Measurements from ENCODE around the gene SNX13. TPM values are rescaled to one million over a fixed set of nuclear protein-coding genes. Genes with fewer than 3 reads are reported as not detected.

The SNX13 gene
- total RNA-seq, 1 donor: 59.7 TPM

GRCh38 chr7:17832820-17833355 is 107.4 kb downstream of the SNX13 start:
- Histone ChIP-seq H3K27ac (ENCODE audit: low read depth, low read length) (no peak overlapping the region), H3K36me3 (ENCODE audit: insufficient read depth, low read length) (no peaks in the 10 kb centered on the region), H3K4me2 (ENCODE audit: insufficient read depth, low read length) (no peak overlapping the region), H3K79me2 (ENCODE audit: insufficient read depth, low read length) (no peaks in the 10 kb centered on the region), H4K20me1 (ENCODE audit: insufficient read depth, low read length) (no peaks in the 10 kb centered on the region), H3K4me3 (ENCODE audit: insufficient read depth, low read length) (no peak overlapping the region), H3K4me1 (ENCODE audit: insufficient read depth, low read length) (no peaks in the 10 kb centered on the region), H2AFZ (ENCODE audit: low read length) (no peak overlapping the region), H3K9me3 (ENCODE audit: low read depth, low read length) (no peaks in the 10 kb centered on the region), H3K27me3 (ENCODE audit: insufficient read depth, low read length) (no peaks in the 10 kb centered on the region)
- DNase-seq (ENCODE audit: insufficient read length, low spot score, missing footprints): no peak
- no peak for TF ChIP-seq CTCF (IDR thresholded peaks at IDR 0.05; ENCODE audit: extremely low read depth, low read depth, low read length)

GRCh38 chr7:17832242-17832641 is 108.1 kb downstream of the SNX13 start:
- no peak overlapping the region for H3K4me3 ChIP-seq (ENCODE audit: insufficient read depth, low read length)
- H2AFZ ChIP-seq (ENCODE audit: low read length): no peak overlapping the region
- H3K27me3 ChIP-seq (ENCODE audit: insufficient read depth, low read length): no peaks in the 10 kb centered on the region
- no peak for TF ChIP-seq CTCF (IDR thresholded peaks at IDR 0.05; ENCODE audit: extremely low read depth, low read depth, low read length)
- H3K79me2 ChIP-seq (ENCODE audit: insufficient read depth, low read length): no peaks in the 10 kb centered on the region
- H3K4me2 ChIP-seq (ENCODE audit: insufficient read depth, low read length): no peak overlapping the region
- no peaks in the 10 kb centered on the region for H4K20me1 ChIP-seq (ENCODE audit: insufficient read depth, low read length)
- no peak for DNase-seq (ENCODE audit: insufficient read length, low spot score, missing footprints)
- H3K27ac ChIP-seq (ENCODE audit: low read depth, low read length): no peak overlapping the region
- H3K36me3 ChIP-seq (ENCODE audit: insufficient read depth, low read length): no peaks in the 10 kb centered on the region
- no peaks in the 10 kb centered on the region for H3K9me3 ChIP-seq (ENCODE audit: low read depth, low read length)
- no peaks in the 10 kb centered on the region for H3K4me1 ChIP-seq (ENCODE audit: insufficient read depth, low read length)

GRCh38 chr7:17830206-17830605 is 110.1 kb downstream of the SNX13 start:
- H3K4me3 ChIP-seq (ENCODE audit: insufficient read depth, low read length): no peak overlapping the region
- no peak for DNase-seq (ENCODE audit: insufficient read length, low spot score, missing footprints)
- H3K27me3 ChIP-seq (ENCODE audit: insufficient read depth, low read length): no peaks in the 10 kb centered on the region
- no peaks in the 10 kb centered on the region for H3K9me3 ChIP-seq (ENCODE audit: low read depth, low read length)
- no peak overlapping the region for H2AFZ ChIP-seq (ENCODE audit: low read length)
- no peak overlapping the region for H3K4me2 ChIP-seq (ENCODE audit: insufficient read depth, low read length)
- H4K20me1 ChIP-seq (ENCODE audit: insufficient read depth, low read length): no peaks in the 10 kb centered on the region
- H3K27ac ChIP-seq (ENCODE audit: low read depth, low read length): no peak overlapping the region
- no peaks in the 10 kb centered on the region for H3K79me2 ChIP-seq (ENCODE audit: insufficient read depth, low read length)
- no peaks in the 10 kb centered on the region for H3K4me1 ChIP-seq (ENCODE audit: insufficient read depth, low read length)
- TF ChIP-seq CTCF (IDR thresholded peaks at IDR 0.05; ENCODE audit: extremely low read depth, low read depth, low read length): no peak
- no peaks in the 10 kb centered on the region for H3K36me3 ChIP-seq (ENCODE audit: insufficient read depth, low read length)

DNA sequence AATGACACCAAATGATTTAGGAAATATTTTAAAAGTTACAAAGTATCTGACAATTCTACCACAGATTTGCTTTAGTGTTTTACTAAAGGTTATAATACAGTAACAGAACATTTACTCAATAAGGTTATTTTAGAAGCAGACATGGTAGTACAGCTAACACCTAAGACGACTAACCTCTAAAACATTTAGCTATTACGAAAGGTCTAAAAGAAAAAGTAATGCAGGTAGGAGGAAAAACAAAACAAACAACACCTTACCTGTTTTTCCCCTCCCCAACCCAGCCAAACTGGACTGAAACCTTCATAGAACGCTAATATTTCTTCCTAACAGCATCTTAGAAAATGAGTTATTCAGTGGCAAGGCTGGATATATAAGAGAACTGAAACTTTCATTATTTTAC is 111.3 kb downstream of the SNX13 start:
- Histone ChIP-seq H3K79me2 (ENCODE audit: insufficient read depth, low read length) (no peaks in the 10 kb centered on the region), H3K4me1 (ENCODE audit: insufficient read depth, low read length) (no peaks in the 10 kb centered on the region), H3K36me3 (ENCODE audit: insufficient read depth, low read length) (no peaks in the 10 kb centered on the region), H3K4me3 (ENCODE audit: insufficient read depth, low read length) (no peak overlapping the region), H2AFZ (ENCODE audit: low read length) (no peak overlapping the region), H3K9me3 (ENCODE audit: low read depth, low read length) (no peaks in the 10 kb centered on the region), H3K4me2 (ENCODE audit: insufficient read depth, low read length) (no peak overlapping the region), H4K20me1 (ENCODE audit: insufficient read depth, low read length) (no peaks in the 10 kb centered on the region), H3K27me3 (ENCODE audit: insufficient read depth, low read length) (no peaks in the 10 kb centered on the region), H3K27ac (ENCODE audit: low read depth, low read length) (no peak overlapping the region)
- no peak for TF ChIP-seq CTCF (IDR thresholded peaks at IDR 0.05; ENCODE audit: extremely low read depth, low read depth, low read length)
- DNase-seq (ENCODE audit: insufficient read length, low spot score, missing footprints): no peak

Measured in osteoblast (primary cell).